HepG2 (cell line): ENCODE data around the gene SLC39A8. TPM values are rescaled to one million over a fixed set of nuclear protein-coding genes. Genes with fewer than 3 reads are reported as not detected.

ENCODE experiments used
- AGO2 ChIP-seq: fragments of 200-400 bp; formaldehyde crosslinking; optimal IDR thresholded peaks from 2 replicates; pipeline ENCODE3; 2017; ENCODE audit warnings: mild to moderate bottlenecking, low read depth, low read length, moderate library complexity
- CENPX ChIP-seq: sonication (generic); formaldehyde crosslinking; IDR thresholded peaks from 2 replicates; pipeline ENCODE4 v1.9.0; 2021; ENCODE audit warnings: mild to moderate bottlenecking, missing genetic modification reagents, moderate library complexity
- FLYWCH1 ChIP-seq: sonication (generic); formaldehyde crosslinking; IDR thresholded peaks from 2 replicates; pipeline ENCODE4 v1.8.1; 2023; ENCODE audit warnings: mild to moderate bottlenecking, missing genetic modification reagents
- IRF2 ChIP-seq: IDR thresholded peaks from 2 replicates; pipeline ENCODE4 v1.6.1; 2018; ENCODE audit warnings: missing genetic modification reagents, missing compliant biosample characterization
- LCORL ChIP-seq, 2 experiments: fragments of 450-650 bp in 1 of 2; sonication (generic) in 1 of 2; formaldehyde crosslinking in 1 of 2; IDR thresholded peaks; 2 replicates each; pipeline versions ENCODE4 v1.5.0 to v1.6.1; 2017 to 2020; ENCODE audit warnings: antibody characterized with exemption in 1 of 2, missing genetic modification reagents in 1 of 2
- MBD4 ChIP-seq: IDR thresholded peaks from 2 replicates; pipeline ENCODE4 v1.6.1; 2012; ENCODE audit warnings: low read length, inconsistent platforms, borderline replicate concordance
- MTF2 ChIP-seq: sonication (generic); formaldehyde crosslinking; IDR thresholded peaks from 2 replicates; pipeline ENCODE4 v1.5.0; 2020; ENCODE audit warnings: missing genetic modification reagents, borderline replicate concordance
- NR2F1 ChIP-seq, 2 experiments: fragments of 450-650 bp in 1 of 2; formaldehyde crosslinking in 1 of 2; IDR thresholded peaks; 2 replicates each; pipeline versions ENCODE4 v1.5.0 to v1.6.1; 2016 to 2020; ENCODE audit warnings: mild to moderate bottlenecking in 1 of 2, missing compliant biosample characterization in 1 of 2, missing genetic modification reagents in 1 of 2, moderate library complexity in 1 of 2
- RFX5 ChIP-seq: IDR thresholded peaks from 2 replicates; pipeline ENCODE4 v1.6.1; 2011; ENCODE audit warnings: low read depth, low read length, improper control_type of control experiment
- SNAI1 ChIP-seq: sonication (generic); formaldehyde crosslinking; IDR thresholded peaks from 2 replicates; pipeline ENCODE4 v1.5.0; 2020; ENCODE audit warnings: mild to moderate bottlenecking, missing genetic modification reagents, borderline replicate concordance
- SSRP1 ChIP-seq: IDR thresholded peaks from 2 replicates; pipeline ENCODE4 v1.6.1; 2016; ENCODE audit warnings: control low read depth
- STAG1 ChIP-seq: sonication (generic); formaldehyde crosslinking; IDR thresholded peaks from 2 replicates; pipeline ENCODE4 v1.4.0; 2020; ENCODE audit warnings: missing genetic modification reagents
- TCF7 ChIP-seq: sonication (generic); IDR thresholded peaks from 2 replicates; pipeline ENCODE4 v1.6.1; 2016; ENCODE audit warnings: antibody characterized with exemption, low read depth
- ZNF121 ChIP-seq: sonication (generic); formaldehyde crosslinking; IDR thresholded peaks from 2 replicates; pipeline ENCODE4 v1.5.0; 2020; ENCODE audit warnings: mild to moderate bottlenecking, missing genetic modification reagents
- ZNF260 ChIP-seq: sonication (generic); formaldehyde crosslinking; IDR thresholded peaks from 2 replicates; pipeline ENCODE4 v1.4.0; 2020; ENCODE audit warnings: missing genetic modification reagents, low read depth, mild to moderate bottlenecking, borderline replicate concordance
- ZNF292 ChIP-seq: sonication (generic); formaldehyde crosslinking; IDR thresholded peaks from 2 replicates; pipeline ENCODE4 v1.8.1; 2022; ENCODE audit warnings: mild to moderate bottlenecking, low read depth, missing genetic modification reagents, borderline replicate concordance
- ZNF451 ChIP-seq: sonication (generic); formaldehyde crosslinking; IDR thresholded peaks from 2 replicates; pipeline ENCODE4 v1.5.0; 2020; ENCODE audit warnings: mild to moderate bottlenecking, missing genetic modification reagents
- ZNF552 ChIP-seq: sonication (generic); formaldehyde crosslinking; IDR thresholded peaks from 2 replicates; pipeline ENCODE4 v1.9.0; 2022; ENCODE audit warnings: missing genetic modification reagents, mild to moderate bottlenecking, borderline replicate concordance
- ZNF615 ChIP-seq: sonication (generic); formaldehyde crosslinking; IDR thresholded peaks from 2 replicates; pipeline ENCODE4 v1.5.0; 2020; ENCODE audit warnings: mild to moderate bottlenecking, missing genetic modification reagents, borderline replicate concordance
- ZNF660 ChIP-seq: sonication (generic); formaldehyde crosslinking; IDR thresholded peaks from 2 replicates; pipeline ENCODE4 v1.5.1; 2020; ENCODE audit warnings: mild to moderate bottlenecking, low read depth, missing genetic modification reagents, borderline replicate concordance
- polyA plus RNA-seq, 8 experiments: library from polyadenylated mRNA; depleted of rRNA in 3 of 8; stranded (reverse) in 7 of 8; unstranded in 1 of 8; fragments of >200 nt; fragmentation: Illumina TruSeq in 4 of 8; extraction: Trizol in 4 of 8; gene quantifications; 2 replicates each; pipeline versions ENCODE4 v1.2.1 to v1.2.3, GENCODE V29; 2011 to 2016; ENCODE audit warnings: low read depth in 4 of 8, missing spikeins in 1 of 8, mixed read lengths in 1 of 8; ENCODE audit not compliant: insufficient read depth in 1 of 8
- total RNA-seq, 5 experiments: library from RNA; depleted of rRNA; stranded (reverse); fragments of >200 nt; fragmentation: Illumina TruSeq; extraction: Trizol; gene quantifications; 2 replicates each; pipeline ENCODE4 v1.2.3, GENCODE V29; 2016; ENCODE audit warnings: low read depth in 1 of 5
- TF ChIP-seq, protein P1 (sequence below): sonication (generic); formaldehyde crosslinking; IDR thresholded peaks from 2 replicates; pipeline ENCODE4 v1.4.0; 2020; ENCODE audit warnings: missing genetic modification reagents
- TF ChIP-seq, protein P2 (sequence below): sonication (generic); formaldehyde crosslinking; IDR thresholded peaks from 2 replicates; pipeline ENCODE4 v1.9.0; 2021; ENCODE audit warnings: missing genetic modification reagents, borderline replicate concordance
- TF ChIP-seq, protein P3 (sequence below): sonication (generic); formaldehyde crosslinking; IDR thresholded peaks from 2 replicates; pipeline ENCODE4 v1.8.1; 2023; ENCODE audit warnings: mild to moderate bottlenecking, missing genetic modification reagents, borderline replicate concordance
- TF ChIP-seq, protein P4 (sequence below): sonication (generic); formaldehyde crosslinking; IDR thresholded peaks from 2 replicates; pipeline ENCODE4 v1.4.0; 2020; ENCODE audit warnings: mild to moderate bottlenecking, missing genetic modification reagents

Gene SLC39A8
- total and polyA plus RNA-seq, 2 of the 13 experiments (the other 11 are each of a cell fraction or from before 2014, with no cell fraction given): 0.22 to 0.38 TPM

- TF ChIP-seq, protein P1, sequence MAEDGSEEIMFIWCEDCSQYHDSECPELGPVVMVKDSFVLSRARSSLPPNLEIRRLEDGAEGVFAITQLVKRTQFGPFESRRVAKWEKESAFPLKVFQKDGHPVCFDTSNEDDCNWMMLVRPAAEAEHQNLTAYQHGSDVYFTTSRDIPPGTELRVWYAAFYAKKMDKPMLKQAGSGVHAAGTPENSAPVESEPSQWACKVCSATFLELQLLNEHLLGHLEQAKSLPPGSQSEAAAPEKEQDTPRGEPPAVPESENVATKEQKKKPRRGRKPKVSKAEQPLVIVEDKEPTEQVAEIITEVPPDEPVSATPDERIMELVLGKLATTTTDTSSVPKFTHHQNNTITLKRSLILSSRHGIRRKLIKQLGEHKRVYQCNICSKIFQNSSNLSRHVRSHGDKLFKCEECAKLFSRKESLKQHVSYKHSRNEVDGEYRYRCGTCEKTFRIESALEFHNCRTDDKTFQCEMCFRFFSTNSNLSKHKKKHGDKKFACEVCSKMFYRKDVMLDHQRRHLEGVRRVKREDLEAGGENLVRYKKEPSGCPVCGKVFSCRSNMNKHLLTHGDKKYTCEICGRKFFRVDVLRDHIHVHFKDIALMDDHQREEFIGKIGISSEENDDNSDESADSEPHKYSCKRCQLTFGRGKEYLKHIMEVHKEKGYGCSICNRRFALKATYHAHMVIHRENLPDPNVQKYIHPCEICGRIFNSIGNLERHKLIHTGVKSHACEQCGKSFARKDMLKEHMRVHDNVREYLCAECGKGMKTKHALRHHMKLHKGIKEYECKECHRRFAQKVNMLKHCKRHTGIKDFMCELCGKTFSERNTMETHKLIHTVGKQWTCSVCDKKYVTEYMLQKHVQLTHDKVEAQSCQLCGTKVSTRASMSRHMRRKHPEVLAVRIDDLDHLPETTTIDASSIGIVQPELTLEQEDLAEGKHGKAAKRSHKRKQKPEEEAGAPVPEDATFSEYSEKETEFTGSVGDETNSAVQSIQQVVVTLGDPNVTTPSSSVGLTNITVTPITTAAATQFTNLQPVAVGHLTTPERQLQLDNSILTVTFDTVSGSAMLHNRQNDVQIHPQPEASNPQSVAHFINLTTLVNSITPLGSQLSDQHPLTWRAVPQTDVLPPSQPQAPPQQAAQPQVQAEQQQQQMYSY (CRISPR knock-in tag): no peak; the same call in 1 of the 2 replicates
- TF ChIP-seq SNAI1 (CRISPR knock-in tag) (no peak), CENPX (CRISPR knock-in tag) (no peak), ZNF292 (CRISPR knock-in tag) (no peak), MTF2 (peak; percentile 91), LCORL (IDR thresholded peaks at IDR 0.05) (no peak), LCORL (CRISPR knock-in tag; IDR thresholded peaks at IDR 0.05) (0 out of 2 replicates have a peak, but pooled peaks have one; percentile 26), ZNF121 (CRISPR knock-in tag) (no peak), STAG1 (CRISPR knock-in tag) (0 out of 2 replicates have a peak, but pooled peaks have one; percentile 9), ZNF260 (CRISPR knock-in tag) (no peak), ZNF552 (CRISPR knock-in tag) (no peak), SSRP1 (no peak), IRF2 (no peak), ZNF615 (CRISPR knock-in tag) (no peak), NR2F1 (CRISPR knock-in tag; IDR thresholded peaks at IDR 0.05) (no peak), MBD4 (no peak), FLYWCH1 (CRISPR knock-in tag) (peak; percentile 17; the same call in 1 of the 2 replicates), ZNF451 (CRISPR knock-in tag) (no peak), TCF7 (no peak), RFX5 (no peak), AGO2 (no peak), ZNF660 (no peak)
- TF ChIP-seq, protein P2, sequence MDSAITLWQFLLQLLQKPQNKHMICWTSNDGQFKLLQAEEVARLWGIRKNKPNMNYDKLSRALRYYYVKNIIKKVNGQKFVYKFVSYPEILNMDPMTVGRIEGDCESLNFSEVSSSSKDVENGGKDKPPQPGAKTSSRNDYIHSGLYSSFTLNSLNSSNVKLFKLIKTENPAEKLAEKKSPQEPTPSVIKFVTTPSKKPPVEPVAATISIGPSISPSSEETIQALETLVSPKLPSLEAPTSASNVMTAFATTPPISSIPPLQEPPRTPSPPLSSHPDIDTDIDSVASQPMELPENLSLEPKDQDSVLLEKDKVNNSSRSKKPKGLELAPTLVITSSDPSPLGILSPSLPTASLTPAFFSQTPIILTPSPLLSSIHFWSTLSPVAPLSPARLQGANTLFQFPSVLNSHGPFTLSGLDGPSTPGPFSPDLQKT (CRISPR knock-in tag): no peak
- TF ChIP-seq, protein P3, sequence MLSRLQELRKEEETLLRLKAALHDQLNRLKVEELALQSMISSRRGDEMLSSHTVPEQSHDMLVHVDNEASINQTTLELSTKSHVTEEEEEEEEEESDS (CRISPR knock-in tag): no peak
- TF ChIP-seq, protein P4, sequence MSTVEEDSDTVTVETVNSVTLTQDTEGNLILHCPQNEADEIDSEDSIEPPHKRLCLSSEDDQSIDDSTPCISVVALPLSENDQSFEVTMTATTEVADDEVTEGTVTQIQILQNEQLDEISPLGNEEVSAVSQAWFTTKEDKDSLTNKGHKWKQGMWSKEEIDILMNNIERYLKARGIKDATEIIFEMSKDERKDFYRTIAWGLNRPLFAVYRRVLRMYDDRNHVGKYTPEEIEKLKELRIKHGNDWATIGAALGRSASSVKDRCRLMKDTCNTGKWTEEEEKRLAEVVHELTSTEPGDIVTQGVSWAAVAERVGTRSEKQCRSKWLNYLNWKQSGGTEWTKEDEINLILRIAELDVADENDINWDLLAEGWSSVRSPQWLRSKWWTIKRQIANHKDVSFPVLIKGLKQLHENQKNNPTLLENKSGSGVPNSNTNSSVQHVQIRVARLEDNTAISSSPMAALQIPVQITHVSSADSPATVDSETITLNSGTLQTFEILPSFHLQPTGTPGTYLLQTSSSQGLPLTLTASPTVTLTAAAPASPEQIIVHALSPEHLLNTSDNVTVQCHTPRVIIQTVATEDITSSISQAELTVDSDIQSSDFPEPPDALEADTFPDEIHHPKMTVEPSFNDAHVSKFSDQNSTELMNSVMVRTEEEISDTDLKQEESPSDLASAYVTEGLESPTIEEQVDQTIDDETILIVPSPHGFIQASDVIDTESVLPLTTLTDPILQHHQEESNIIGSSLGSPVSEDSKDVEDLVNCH: no peak
These were observed 745 bp downstream of the SLC39A8 start (continued) for GRCh38 chr4:102344520-102344953.
